ENCODE data around the gene IL22RA1.
A peak's percentile ranks its signal among the peaks of the same experiment; 100 is the strongest.

IL22RA1 gene

GRCh38 chr1:24142546-24143534 is at the start of gene IL22RA1:
Gene IL22RA1 (minus strand): TSS chr1:24143140. CDS start chr1:24143082, 58 bp downstream.
- DNase-seq, result no peak

DNA sequence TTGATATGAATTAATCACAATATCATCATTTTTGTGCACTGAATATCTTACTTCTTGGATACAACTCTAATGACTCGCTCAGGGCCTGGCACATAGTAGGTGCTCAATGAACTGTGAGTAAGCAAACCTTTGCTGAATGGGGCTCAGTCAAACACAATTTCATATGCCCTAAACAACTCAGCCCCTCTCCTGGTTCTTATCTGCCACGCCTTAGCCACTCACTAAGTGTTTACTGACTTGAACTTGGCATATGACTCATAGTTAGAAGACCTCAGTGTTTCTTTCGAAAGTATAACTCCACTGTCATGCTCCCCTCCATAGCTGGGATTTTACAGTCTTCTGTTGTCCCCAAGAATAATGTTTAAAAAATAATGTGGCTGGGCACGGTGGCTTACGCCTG is 48.9 kb upstream of the IL22RA1 start:
- no peak for DNase-seq

GRCh38 chr1:24190983-24191461 is 48.1 kb upstream of the IL22RA1 start:
- DNase-seq, result no peak

- DNase-seq, result no peak
Observed at GRCh38 chr1:24189528-24189927, 46.6 kb upstream of the IL22RA1 start.

DNA sequence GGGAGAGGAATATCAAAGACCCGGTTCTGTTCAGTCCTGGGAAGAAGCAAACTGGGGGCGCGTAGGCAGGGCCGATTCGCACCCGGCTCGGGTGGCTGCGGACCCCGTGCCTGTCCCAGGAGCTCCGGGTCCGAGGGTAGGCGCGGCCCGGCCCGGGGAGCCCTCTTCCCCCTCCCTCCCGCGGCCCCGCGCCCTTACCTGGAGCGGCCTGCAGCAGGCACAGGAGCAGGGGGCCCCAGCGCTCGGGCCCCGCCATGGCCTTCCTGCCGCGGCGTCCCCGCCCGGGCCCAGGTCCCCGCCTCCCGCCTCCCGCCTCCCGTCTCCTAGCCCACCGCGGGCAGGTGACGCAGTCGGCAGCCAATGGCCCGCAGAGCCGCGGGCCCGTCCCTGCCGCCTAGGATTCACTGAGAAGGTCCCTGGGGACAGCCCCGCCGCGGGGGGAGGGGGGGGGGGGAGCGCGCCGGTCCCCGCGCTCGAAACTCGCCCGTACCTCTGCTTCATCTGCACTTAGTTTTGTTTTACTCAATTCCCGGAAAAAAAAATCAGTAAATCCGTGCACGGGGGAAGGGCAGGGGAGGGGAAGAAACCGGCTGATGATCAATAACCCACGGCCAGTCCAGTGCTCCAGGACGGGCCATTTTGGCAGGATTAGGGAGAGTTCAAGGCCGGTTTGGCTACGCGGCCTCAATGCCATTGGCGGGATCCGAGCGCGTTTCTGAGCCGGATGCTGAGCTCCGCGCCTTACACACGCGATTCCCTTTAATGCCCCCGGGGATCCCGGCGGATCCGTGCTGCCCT is 44.3 kb upstream of the IL22RA1 start, which contains the start of gene IFNLR1:
Gene IFNLR1 (minus strand): TSS at position 297 of the 798 bp plus-strand sequence. CDS start 41 bp downstream, at position 256.
- peak; percentile 40 for DNase-seq

- DNase-seq, result no peak
Observed at GRCh38 chr1:24186711-24186992, 43.7 kb upstream of the IL22RA1 start.

DNA sequence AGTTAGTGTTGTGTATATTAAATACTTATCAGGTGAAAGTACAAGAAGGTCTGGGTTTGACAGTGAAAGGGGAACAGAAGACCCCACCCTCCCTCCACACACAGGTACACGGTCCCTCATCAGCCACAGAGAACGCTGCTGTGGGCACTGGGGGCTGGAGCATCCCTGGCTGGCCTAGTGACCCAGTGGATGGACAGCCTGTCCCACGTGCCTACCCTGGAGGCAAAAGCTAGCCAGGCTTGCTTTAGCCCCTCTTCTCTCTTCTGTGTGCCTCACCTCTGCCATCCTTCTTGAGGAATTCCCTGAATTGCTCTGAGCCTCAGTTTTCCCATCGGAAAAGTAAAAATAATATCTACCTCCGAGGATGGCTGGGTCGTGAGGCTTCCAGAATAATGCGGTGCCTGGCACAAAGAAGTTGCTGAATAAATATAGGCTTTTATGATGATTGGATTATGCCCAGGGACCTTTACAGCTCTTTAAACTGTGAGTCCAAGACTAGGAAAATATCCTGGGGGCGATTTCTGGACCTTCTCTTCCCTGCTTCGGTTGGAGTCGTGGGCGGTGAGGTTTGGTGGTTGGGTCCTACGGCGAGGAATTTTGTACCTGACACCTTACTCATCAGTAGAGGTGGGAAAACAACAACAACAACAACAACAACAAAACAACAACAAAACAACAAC is 43.2 kb upstream of the IL22RA1 start:
- DNase-seq, result no peak

GRCh38 chr1:24185076-24185475 is 42.1 kb upstream of the IL22RA1 start:
- no peak for DNase-seq

- no peak for DNase-seq
Observed at GRCh38 chr1:24182061-24182460, 39.1 kb upstream of the IL22RA1 start.

- DNase-seq, result no peak
Observed at GRCh38 chr1:24181619-24182018, 38.7 kb upstream of the IL22RA1 start.

- no peak for DNase-seq
Observed at GRCh38 chr1:24180676-24181075, 37.7 kb upstream of the IL22RA1 start.

DNA sequence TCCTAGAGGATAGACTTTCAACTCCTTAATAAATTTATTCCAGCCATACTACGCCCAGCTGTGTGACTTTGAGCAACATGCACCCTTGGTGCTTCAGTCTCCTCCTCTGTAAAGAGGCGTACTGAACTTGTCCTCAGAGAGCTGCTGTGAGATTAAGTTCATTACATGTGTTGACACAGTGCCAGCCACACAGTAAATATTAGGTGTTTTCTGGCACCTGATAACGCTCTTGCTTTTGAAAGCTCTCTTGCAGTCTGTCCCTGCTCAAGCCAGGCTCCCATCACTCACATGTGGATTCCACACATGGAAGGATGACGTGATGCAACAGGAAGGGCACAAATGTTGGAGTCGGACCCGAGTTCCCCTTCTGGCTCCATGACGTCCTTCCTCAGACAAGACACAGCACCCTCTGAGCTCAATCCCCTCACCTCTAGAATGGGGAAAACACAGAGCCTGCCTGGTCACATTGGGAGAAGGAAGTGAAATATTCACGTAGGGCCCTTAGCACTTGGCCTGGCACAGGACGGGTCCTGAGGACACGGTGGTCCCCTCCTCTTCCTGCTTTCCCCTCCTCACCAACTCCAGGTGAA is 36.4 kb upstream of the IL22RA1 start:
- DNase-seq, result no peak

DNA sequence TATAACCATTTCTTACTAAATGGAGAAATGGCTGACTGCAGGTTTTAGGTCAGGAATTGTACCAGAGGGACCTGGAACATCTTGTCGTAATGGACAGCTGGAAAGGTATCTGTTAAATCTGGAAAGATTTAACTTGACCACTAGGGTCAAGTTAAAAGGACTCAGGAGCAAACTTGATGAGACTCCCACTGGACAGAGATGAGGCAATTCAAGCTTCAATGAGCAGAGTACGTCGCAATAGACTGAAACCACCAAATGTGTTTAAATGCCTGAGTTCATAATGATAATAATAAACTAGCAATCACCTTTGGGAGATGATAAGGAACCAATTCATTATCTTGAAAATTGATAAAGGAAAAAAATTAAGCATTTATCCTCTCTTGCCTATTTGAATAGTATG is 35.5 kb upstream of the IL22RA1 start:
- no peak for DNase-seq

GRCh38 chr1:24177161-24177560 is 34.2 kb upstream of the IL22RA1 start:
- DNase-seq, result no peak

GRCh38 chr1:24175033-24175755 is 32.3 kb upstream of the IL22RA1 start:
- DNase-seq, result no peak

GRCh38 chr1:24173638-24174575 is 31.0 kb upstream of the IL22RA1 start:
- no peak for DNase-seq

DNA sequence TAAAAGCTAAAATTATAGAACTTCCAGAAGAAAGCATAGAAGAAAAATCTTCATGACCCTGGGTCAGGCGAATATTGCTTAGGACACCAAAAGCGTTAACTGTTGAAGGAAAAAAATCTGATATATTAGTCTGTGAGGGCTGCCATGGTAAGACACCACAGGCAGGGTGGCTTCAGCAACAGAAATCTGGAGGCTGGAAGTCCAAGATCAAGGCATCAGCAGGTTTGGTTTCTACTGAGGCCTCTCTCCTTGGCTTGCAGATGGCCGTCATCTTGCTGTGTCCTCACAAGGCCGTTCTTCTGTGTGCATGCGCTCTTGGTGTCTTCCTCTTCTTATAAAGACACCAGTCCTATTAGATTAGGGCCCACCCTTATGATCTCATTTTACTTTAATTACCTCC is 29.7 kb upstream of the IL22RA1 start:
- no peak for DNase-seq

GRCh38 chr1:24169286-24169685 is 26.3 kb upstream of the IL22RA1 start:
- DNase-seq, result no peak

GRCh38 chr1:24168245-24168644 is 25.3 kb upstream of the IL22RA1 start:
- DNase-seq, result no peak

GRCh38 chr1:24167008-24167407 is 24.1 kb upstream of the IL22RA1 start:
- no peak for DNase-seq

DNA sequence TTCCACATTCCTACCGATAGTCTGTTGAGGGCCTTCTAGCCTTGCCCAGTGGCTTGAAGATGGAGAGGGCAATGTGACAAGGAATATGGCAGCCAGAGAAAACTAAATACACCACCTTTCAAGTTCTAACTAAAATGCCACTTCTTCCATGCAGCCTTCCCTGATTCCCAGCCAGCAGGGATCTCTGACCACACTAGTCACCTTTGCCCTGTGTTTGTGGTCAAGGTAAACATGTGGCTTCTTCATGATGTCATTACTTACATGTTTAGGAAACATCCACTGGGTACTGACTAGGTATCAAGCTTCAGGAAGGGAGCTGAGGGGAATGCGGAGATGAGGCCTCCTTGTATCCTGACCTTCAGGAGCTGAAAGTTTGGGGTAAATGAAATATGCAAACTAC is 22.6 kb upstream of the IL22RA1 start:
- no peak for DNase-seq
